Embryonic facial prominence (tissue), 1 donor: ENCODE measurements around the gene TDRD12.

Source experiments
- DNase-seq: peaks from one replicate; pipeline ENCODE4 v3.0.0-alpha.2; 2016; ENCODE audit errors: extremely low spot score

TDRD12 gene, protein sequence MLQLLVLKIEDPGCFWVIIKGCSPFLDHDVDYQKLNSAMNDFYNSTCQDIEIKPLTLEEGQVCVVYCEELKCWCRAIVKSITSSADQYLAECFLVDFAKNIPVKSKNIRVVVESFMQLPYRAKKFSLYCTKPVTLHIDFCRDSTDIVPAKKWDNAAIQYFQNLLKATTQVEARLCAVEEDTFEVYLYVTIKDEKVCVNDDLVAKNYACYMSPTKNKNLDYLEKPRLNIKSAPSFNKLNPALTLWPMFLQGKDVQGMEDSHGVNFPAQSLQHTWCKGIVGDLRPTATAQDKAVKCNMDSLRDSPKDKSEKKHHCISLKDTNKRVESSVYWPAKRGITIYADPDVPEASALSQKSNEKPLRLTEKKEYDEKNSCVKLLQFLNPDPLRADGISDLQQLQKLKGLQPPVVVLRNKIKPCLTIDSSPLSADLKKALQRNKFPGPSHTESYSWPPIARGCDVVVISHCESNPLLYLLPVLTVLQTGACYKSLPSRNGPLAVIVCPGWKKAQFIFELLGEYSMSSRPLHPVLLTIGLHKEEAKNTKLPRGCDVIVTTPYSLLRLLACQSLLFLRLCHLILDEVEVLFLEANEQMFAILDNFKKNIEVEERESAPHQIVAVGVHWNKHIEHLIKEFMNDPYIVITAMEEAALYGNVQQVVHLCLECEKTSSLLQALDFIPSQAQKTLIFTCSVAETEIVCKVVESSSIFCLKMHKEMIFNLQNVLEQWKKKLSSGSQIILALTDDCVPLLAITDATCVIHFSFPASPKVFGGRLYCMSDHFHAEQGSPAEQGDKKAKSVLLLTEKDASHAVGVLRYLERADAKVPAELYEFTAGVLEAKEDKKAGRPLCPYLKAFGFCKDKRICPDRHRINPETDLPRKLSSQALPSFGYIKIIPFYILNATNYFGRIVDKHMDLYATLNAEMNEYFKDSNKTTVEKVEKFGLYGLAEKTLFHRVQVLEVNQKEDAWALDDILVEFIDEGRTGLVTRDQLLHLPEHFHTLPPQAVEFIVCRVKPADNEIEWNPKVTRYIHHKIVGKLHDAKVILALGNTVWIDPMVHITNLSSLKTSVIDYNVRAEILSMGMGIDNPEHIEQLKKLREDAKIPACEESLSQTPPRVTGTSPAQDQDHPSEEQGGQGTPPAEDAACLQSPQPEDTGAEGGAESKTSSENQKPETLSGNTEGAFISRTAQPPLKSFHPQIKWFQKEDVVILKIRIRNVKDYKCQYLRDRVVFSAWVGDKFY (N-terminal part only)

DNA sequence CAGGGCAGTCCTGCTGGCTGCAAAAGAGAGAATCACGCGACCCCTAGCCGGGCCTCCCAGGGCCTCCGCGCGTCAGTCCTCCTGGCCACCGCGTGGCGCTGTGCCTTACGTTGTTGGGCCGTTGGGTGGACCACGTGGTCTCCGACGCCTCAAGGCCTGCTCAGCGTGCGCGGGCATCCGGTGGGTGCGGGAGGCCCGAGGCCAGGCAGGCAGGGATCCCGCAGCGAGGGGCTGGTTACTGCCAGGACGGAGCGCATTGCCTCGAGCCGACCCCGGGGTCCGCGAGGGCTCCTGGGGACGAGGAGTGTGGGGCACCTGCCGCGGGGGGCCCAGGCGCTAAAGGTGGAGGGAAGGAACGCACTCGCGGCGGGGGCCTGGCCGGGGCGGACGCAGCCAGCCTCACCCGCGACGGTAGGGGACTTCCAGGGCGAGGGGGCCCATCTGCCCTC is at the start of gene TDRD12:
TDRD12 (plus strand) TSS at position 157 of the 449 bp plus-strand sequence. CDS start 306 bp downstream, outside the sequence.
- no peak for DNase-seq

DNA sequence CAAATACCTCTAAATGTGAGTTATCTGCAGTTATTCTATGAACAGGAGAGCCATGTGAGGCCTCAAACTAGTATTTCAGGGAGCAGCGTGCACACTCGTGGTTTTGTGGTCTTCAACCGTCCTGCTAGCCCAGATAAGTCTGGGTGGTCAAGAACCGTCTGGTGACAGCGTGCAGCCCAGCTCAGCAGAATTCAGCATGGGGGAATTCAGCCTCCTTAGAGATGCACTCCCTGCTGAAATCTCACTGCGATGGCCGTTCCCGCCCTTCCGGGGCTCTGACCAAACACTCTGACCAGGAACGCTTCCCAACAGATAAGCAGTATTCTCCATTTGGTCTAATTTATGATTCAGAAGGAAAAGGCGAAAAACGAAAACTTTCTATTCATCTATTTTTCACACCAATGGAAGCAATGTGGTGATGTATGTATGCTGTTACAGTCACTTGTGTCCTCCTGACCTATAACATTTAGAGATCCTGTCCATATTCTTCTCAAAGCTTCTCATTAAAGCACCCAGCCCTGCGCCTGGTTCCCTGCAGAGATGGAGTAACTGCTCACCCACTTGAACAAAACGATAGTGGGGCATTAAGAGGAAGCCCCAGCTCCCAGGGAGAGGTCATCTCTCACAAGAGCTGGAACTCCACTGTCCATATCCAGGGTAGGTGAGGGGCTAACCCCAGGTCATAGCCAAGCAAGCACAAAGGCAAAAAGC is 47.5 kb upstream of the TDRD12 start:
- DNase-seq, result no peak

DNA sequence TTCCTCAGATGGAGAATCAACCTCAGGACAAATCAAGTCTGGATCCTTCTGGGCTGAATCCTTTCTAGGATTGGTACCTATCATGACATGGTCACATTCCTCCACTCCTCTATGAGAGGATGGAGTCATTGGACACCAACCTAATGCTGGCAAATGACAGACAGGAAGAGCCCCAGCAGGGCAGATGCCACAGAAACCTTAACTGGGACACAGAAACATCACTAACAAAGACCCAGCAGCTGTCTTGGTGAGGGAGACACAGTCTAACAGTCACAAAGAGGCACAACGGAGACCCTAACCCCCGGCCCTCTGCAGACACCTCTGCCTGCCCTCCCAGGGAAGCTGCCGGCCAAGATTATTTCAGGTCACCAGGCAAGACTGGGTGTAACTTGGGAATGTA is 46.7 kb upstream of the TDRD12 start:
- DNase-seq, result no peak

DNA sequence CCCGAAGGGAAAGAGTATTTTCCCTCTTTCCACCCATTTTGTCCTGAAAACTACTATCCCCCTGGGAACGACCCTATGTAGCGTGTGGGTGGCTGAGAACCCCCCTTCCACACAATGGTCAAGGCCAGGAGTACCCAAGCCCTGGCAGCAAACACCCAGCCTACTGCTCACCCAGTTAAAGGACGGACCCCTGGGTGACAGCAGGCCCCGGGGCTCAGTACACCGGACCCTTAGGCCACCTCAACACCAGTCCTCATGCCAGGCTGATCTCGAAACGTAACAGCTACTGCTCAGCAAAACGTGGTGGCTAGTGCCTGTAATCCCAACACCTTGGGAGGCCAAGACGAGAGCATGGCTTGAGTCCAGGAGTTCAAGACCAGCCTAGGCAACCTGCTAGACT is 46.0 kb upstream of the TDRD12 start:
- DNase-seq, result no peak

DNA sequence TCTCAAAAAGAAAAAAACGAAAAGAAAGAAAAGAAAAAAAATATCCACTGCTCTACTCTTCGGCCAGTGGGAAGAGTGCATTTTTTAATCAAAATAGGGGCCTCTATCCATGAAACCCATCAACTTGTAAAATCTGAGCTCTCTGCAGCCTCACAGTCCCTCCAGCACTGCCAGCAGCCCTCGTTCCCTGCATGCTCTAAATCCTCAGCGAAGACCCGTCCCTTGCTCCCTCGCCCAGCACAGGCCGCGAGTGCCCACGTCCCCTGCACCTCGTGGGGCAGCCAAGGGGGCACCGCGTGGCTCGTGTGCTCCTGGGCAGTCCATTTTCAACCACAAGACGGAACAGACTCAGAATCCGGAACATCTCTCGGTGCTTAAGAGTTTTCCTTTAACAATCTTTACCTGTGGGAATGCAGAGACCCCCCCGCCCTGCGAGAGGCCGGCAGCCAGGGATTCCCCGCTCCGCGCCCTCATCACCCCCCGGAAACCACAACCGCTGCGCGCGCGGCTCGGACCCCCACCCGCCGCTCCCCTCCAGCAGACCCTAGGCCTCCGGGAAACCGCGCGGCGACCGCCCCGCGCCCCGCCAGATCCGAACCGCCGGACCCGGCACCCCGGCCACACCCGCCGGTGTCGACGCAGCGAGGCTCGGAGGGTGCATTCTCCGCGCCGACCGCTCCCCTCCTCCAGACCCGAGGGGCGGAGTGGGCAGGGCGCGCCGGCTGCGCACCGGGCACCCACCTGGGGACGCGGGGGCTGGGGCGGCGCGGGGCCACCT is 45.2 kb upstream of the TDRD12 start:
- no peak for DNase-seq

DNA sequence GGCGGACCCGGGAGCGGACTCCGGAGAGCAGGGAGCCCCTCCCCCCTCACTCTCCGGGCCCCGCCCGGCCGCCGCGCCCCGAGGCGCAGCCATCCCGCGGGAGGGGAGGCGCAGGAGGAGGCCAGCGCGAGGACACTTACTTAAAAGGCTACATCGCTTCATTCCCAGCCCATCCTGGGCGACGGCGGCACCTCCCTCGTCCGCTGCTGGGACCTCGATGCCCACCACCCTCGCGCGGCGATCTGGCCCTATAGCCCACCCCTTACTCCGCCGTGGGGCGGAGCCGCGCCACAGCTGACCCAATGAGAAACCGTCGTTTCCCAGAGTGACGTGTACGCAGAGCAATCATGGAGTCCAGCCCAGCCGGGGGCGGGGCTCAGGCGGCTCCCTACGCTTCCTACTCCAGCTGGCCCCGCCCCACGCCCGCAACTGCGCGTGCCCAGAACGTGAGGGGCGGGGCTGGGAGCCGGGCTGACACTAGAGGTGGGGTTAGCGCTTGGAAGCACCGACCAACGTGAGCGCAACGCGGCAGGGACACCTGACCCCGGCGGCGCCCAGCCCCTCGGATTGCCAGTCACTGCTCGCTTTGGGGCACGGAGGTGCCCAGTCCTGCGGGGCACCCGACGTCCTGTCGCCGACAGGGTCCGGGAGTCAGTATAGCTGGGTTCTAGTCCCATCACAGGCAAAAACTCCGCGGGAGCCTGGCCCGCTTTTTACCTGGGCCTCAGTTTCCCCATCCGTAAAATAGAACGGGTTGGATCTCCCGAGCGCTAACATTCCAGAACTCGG is 44.4 kb upstream of the TDRD12 start, which contains the start of gene ANKRD27:
ANKRD27 (minus strand) TSS at position 250 of the 789 bp plus-strand sequence. CDS start 16,165 bp downstream, outside the sequence.
- peak; percentile 96 for DNase-seq

- DNase-seq, result no peak
These were observed 43.8 kb upstream of the TDRD12 start, which contains the start of gene RGS9BP for GRCh38 chr19:32675720-32676185. RGS9BP (plus strand) TSS chr19:32675848; CDS start chr19:32676264, 416 bp downstream.

DNA sequence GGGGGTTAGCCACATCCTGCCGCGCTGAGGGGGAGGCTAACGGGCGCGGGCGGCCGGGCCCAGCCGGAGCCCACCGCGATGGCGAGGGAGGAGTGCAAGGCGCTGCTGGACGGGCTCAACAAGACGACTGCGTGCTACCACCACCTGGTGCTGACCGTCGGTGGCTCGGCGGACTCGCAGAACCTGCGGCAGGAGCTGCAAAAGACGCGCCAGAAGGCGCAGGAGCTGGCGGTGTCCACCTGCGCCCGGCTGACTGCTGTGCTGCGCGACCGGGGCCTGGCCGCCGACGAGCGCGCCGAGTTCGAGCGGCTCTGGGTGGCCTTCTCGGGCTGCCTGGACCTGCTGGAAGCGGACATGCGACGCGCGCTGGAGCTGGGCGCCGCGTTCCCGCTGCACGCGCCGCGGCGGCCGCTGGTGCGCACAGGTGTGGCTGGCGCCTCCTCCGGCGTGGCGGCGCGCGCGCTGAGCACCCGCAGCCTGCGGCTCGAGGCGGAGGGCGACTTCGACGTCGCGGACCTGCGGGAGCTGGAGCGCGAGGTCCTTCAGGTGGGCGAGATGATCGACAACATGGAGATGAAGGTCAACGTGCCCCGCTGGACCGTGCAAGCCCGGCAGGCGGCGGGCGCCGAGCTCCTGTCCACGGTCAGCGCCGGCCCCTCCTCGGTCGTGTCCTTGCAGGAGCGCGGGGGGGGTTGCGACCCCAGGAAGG is 43.2 kb upstream of the TDRD12 start:
- DNase-seq, result no peak

DNA sequence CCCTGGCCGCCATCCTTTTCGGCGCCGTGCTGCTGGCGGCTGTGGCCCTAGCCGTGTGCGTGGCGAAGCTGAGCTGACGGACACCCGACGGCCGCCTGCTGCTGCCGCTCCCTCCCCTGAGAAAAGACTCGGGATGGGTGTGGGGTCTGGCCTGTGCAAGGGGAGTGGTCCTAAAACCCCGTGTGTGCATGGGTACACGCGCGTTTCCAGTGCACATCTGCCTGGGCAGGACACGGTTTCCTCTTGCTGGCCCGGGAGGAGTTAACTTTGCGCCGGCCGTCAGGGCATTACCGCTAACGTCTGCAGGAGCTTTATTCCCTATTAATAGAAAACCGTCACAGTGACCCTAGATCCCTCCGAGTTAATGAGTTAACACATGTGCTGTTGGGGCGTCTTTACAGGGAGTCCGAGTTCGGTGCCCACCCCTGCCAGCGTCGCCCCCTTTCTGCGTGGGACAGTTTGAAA is 42.6 kb upstream of the TDRD12 start:
- no peak for DNase-seq

- no peak for DNase-seq
These were observed 41.9 kb upstream of the TDRD12 start for GRCh38 chr19:32677657-32678056.

- no peak for DNase-seq
These were observed 38.6 kb upstream of the TDRD12 start for GRCh38 chr19:32680986-32681385.

- DNase-seq, result no peak
These were observed 37.2 kb upstream of the TDRD12 start for GRCh38 chr19:32682317-32682716.

GRCh38 chr19:32686847-32687475 is 32.6 kb upstream of the TDRD12 start:
- DNase-seq, result no peak

GRCh38 chr19:32687681-32688080 is 31.9 kb upstream of the TDRD12 start:
- DNase-seq, result no peak

- no peak for DNase-seq
These were observed 31.3 kb upstream of the TDRD12 start for GRCh38 chr19:32688311-32688710.

- no peak for DNase-seq
These were observed 28.1 kb upstream of the TDRD12 start, which contains the start of gene NUDT19 for GRCh38 chr19:32691291-32691951. NUDT19 (plus strand) TSS chr19:32691821; CDS start chr19:32691961, 140 bp downstream.
